HG02885 (cell line): ENCODE results near the gene PML.
A peak's percentile ranks its signal among the peaks of the same experiment; 100 is the strongest.

Experiments used
- ATAC-seq: cut with Tn5 transposase; IDR thresholded peaks from one replicate; pipeline ENCODE4 v1.9.1; 2021; ENCODE audit warnings: mild to moderate bottlenecking; ENCODE audit not compliant: unreplicated experiment, poor library complexity

PML gene

DNA sequence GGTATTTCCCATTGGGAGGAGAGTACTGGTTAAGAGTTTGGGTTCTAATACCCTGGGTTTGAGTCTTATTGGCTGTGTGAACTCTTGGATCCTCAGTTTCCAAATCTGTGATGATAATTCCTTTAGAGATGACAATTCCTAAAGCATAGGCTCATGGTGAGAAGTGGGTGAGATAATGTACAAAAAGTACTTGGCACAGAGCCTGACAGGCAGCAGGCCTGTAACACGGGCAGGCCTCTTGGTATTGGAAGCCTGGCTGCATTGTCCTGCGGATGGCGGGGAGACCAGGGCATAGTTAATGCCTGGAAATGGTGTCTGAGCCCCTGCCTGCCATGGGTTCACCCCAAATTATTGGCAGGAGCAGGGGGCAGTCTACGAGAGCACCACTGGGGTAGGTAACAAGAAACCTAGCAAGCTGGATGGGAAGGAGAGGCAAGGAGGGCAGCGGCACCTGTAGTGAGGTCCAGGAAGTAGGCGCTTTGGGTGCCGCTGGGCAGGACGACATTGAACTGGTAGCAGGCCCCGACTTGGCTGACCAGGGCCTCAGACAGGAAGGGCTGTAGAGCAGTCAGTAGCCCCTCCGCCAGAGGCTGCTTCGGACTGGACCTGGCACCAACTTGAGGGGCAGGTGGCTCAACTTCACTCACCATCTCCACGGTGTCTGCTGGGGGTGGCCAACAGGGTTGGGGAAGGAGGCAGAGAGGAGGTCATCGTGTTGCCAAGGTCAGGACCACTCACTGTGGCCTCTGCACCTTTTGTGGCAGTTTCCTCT is 10.1 kb upstream of the PML start:
- no peak for ATAC-seq

DNA sequence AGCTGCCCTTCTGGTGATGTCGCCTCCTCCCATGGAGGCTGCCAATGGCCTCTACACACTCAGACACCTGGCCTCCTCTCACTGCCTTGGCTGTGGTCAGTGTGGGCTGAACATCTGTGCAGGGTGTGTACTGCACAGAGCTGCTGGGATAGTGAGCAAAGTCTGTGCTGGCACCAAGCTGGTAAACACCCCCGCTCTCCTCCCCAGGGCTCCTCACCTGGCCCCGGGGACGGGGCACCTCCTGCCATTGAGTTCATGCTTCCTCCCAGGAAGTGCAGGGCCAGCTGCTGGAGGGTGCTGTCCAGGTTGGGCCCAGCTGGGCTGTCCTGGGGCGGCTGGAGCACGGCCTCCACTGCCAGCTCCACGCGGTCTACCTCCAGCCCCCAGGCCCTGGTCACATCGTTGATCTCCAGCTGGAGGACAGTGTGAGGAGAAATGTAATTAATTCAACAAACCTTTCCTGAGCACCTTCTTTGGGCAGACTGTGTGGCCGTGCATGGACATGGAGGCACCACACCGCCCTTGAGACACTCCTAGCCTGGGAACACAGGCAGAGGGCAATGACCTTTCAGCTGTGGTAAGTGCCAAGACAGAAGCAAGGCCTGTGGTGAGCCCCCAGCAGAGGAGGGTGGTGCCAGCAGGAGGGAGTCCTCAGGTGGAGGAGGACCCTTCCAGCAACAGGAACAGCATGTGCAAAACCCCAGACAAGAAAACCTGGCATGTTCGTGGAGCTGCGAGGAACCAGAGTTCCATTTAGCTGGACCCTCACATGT is 9.2 kb upstream of the PML start:
- no peak for ATAC-seq

DNA sequence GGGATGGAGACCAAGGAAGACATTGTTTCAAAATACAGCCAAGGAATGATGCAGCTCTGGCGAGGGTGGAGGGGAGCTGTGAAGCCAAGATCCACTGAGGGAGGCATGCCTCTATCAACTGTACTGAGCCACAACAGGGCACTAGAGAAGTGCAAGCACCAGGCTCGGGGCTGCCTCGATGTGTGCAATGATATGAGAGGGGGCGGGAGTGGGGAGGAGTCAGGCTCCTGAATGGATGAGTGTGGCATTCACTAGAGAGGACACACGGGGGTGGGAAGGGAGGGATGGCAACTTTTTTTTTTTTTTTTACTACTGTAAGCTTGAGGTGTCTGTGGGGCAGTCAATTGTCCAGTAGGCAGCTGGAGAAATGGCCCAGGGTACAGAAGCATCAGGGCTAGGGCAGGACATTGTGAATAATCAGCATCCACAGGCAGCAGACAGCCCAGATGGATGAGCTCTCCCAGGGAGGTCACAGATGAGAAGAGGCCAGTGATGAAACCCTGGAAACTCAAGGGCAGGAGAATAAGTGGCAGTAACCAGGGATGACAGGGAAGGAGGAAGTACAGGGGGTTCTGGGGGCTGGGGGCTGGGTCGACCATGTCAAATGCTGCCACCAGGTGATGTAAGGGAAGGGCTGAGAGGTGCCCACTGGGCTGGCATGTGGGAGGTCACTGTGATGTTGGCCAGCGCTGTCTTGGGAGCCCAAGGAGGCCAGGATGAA is 8.3 kb upstream of the PML start:
- no peak for ATAC-seq

DNA sequence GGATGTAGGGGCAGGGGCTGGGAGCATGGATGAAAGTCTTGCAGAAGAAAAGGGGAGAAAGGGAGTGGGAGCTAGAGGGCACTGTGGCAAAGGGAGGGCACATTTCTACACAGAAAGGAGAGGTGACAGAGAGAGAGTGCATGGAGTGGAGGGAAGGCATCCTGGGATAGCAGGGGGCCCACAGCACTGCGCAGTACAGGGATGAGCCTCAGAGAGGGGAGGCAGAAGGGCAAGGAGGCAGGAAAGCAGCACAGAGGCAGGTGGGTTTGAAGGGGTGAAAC is 7.8 kb upstream of the PML start:
- ATAC-seq, result no peak

DNA sequence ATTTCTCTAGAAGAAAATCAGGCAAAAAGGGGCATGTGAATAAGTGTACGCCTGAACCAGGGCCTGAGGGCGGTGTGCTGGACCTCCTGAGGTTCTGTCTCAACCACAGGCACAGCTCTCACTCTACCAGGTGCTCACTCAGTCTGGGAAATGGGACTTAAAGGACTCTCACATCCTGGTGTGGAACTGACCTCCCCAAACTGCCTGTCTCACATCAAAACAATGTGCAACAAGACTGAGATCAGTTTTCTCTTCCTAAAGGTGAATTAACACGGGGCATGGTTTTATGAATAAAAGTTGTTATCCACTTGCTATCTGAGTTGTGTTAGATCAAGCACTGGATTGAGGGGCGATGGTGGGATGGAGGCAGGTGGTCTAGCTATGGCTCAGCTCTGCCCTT is 7.3 kb upstream of the PML start:
- ATAC-seq, result no peak

DNA sequence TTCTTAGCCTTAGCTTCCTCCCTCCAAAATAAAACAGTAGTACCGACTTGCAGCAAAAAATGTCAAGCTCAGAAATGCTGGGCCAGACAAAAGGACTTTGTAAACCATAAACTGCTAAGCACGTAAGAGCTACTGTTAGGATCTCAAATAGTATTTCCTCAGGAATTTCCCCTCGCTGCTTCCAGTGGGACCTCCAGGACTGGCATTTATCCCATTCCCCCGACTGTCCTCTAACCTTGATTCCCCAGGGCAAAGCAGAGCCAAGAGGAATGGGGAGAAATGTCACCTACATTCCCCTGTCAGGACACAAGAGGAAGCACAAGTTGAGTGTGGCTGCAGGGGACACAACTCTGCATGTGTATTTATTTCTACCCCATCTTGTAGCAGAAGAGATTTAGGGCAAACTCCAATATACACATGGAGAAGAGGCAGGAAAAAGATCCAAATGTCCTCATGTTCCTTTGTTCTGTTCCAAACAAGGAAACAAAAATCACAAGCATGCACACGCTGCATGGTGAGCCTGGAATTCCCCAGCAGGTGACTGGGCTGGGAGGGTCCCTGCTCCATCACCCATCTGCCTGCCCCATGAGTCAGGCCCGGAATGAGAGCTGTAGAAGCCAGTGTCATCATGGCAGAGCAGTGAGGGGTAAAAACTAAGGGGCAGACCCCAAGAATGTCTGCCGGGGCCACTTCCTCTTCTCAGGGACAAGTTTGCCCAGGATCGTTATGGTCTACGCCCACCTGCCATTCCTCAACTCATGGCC is 6.7 kb upstream of the PML start:
- ATAC-seq, result no peak

DNA sequence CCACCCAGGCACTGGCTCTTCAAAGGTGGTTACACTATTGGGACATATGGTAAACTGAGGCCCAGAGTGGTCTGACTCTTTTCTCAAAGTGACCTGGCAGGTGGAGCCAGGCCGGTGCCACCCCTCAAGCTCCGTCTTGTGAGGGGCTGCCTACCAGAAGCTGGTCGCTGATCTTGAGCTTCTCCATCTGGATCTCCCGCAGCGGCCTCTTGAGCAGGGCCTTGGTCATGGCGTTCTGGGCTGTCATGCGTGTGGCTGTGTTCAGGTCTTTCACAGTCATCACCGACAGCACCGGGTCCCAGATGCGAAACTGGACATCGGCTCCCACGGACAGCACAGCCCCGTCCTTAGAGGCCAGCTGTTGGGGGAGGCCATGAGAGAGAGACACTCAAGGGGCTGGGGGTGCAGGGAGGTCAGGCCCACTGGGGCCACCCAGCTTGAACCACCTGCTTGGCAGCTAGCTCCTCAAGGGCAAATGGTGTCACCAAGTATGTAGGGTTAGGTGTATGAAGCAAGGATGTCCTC is 6.0 kb upstream of the PML start:
- no peak for ATAC-seq

DNA sequence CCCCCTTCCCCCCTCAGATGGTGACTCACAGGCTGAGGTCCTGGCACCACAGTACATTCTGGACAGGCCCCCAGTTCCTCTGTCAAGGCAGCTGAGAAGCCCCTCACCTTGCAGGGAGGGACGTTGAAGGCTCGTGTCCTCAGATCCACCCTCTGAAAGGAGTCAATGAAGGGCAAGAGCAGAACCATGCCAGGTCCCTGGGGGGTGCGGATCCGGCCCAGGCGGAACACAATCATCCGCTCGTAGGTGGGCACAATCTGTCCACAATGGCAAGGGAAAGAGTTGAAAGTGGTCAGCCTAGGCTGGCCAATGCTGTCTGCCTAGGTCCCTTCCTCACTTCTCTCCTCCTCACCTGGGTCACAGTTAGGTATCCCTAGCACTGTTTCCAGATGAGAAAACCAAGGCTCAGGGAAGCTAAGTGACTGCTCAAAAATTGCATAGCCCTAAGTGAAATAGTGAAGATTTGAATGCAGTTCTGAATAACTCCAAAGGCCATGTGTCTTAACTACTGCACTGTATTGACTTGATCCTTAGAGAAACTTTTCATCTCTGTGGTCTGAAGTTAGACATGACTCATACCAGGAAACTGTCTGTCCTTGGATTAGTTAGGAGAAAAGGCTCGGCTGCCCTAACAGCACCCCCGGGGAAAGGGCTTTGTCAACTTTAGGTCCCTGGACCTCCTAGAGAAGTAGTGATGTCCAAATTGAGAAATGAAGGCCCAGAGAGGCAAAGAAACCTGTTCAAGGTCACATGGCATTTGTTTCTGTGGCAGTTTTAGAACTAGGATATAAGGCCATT is 5.3 kb upstream of the PML start:
- ATAC-seq, result no peak

DNA sequence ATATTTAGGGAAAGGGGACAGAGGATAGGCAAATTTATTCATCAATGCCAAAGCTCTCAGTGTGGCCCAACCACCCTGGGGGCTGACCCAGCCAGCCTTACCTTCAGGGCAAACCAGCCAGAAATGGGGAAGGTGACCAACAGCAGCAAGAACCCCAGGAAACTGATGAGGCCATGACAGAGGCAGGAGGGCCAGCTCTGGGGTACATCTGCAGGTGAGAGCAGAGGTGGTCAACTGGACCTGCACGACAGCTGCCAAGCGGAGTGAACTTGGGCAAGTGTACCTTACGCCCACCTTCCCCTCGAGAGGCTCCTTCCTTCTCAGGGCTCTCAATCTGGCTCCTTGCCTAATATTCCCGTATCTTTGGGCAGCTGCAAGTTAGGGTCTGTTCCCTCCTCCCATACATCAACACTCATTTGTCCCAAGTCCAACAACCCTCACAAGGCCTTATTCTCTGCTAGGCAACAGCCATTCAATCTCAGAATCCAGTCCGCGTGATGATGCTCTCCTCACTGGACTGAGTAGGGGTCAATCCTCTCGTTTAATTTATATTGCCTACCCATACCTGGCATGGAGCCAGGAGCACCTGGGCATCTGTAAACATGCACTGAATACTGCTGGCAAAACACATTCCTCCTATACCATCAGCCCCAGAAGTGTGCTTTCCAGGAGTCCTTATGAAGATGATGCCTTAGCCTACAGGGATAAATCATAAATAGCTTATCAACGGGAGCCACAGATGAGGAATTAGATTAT is 4.1 kb upstream of the PML start:
- no peak for ATAC-seq

DNA sequence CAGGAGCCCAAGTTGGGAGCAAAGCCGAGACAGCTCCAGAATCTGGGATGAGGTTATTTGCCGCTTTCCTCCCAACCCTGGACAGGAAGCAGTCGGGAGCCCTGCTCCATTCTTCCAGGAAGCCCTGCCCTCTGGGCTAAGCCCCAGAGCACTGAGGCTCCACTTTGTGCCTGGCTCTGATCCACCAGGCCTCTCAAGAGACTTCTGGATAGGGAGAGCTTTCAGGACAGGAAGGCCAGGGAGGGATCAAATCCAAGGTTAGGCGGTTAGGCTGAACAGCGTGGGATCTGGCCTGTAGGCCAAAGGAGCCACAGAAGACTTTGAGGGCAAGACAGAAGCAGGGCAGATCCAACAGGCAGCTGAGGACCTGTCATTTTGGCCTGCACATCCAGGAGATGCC is 3.3 kb upstream of the PML start:
- ATAC-seq, result no peak

DNA sequence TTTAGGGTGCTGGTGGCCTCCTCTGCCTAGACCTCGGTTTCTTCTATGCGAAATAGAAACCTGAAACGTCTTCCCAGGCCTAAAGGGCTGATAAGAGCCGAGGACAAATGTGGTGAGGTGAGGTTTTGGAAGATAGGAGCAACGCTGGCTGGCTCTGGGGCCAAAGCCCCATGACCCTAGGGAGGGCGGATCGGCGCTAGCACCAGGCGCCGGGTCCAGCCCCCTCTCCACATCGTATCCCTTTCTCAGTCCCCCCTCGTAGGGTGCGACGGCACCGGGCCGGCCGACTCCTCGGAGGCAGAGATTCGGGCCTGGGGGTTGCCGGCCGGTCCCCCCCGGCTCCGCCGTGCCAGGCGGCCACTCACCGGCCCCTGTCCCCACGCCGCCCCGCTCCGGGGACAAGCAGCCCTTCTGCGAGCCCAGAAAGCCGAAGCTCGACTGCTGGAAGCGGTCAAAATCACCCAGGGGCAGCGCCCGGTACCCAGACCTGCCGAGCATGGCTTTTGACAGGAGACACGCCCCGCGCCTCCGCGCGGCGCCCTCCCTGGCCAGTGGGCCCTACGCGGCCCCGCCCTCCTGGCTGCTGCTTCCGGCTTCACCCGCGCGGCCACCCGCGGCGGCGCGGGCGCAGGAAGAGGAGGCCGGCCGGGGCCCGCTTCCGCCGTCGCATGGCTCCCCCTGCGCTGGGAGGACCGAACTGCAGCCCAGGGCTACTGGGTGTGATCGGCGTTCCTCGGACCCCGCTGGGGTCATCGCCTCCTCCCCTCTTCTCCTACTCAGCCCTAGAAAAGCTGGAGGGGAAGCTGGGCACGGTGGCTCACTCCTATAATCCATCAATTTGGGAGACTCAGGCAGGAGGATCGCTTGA is 2.6 kb upstream of the PML start, which contains the start of gene STOML1:
Gene STOML1, minus strand, starts transcription at position 570 of the 868 bp plus-strand sequence. Its CDS starts 72 bp downstream, at position 498.
- ATAC-seq, result peak; percentile 80

DNA sequence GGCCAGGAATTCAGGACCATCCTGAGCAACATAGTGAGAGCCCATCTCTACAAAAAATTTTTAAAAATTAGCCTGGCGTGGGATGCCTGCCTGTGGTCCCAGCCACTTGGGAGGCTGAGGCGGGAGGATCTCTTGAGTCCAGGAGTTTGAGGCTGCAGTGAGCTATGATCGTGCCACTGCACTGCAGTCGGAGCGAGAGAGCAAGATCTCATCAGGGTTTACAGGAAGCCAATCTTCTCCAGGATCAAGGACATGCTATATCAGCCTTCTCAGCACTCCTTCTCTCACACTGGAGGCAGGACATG is 2.0 kb upstream of the PML start:
- ATAC-seq, result no peak

DNA sequence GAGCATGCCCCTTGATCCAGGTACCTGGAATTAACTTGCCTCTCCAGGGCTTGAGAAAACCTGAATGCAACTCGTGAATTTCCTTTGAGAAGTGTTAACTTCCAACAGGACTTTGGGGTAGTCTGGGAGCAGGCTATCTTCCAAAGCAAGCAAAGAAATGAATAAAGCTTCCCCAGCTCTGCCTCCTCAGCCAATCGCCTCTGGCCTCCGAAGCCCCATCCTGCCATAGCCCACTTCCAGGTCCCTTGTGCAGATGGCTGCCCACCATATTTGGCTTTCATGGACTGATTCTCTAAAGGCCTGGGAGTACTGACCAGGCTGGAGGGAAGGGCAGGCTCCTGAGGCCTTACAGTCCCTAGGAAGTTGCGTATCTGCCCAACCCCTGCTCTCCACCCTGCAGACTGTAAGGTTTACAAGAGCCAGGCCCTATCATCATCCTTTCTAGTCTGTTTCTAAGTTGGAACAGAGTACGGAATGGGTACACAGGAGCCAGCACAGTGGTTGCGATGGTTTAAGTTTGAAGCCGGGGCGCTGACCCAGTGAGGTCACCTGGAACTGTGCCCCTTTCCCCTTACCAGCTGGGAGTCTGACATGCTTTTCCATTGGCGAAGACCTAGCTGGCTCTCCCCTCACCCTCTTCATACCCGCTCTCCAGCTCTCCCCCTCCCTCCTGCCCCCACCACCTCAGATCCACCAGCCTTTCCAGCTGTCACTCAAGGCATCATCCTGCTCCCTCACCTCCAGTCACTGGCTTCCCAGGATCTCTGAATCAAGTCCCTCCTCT is 1.1 kb upstream of the PML start:
- ATAC-seq, result no peak

DNA sequence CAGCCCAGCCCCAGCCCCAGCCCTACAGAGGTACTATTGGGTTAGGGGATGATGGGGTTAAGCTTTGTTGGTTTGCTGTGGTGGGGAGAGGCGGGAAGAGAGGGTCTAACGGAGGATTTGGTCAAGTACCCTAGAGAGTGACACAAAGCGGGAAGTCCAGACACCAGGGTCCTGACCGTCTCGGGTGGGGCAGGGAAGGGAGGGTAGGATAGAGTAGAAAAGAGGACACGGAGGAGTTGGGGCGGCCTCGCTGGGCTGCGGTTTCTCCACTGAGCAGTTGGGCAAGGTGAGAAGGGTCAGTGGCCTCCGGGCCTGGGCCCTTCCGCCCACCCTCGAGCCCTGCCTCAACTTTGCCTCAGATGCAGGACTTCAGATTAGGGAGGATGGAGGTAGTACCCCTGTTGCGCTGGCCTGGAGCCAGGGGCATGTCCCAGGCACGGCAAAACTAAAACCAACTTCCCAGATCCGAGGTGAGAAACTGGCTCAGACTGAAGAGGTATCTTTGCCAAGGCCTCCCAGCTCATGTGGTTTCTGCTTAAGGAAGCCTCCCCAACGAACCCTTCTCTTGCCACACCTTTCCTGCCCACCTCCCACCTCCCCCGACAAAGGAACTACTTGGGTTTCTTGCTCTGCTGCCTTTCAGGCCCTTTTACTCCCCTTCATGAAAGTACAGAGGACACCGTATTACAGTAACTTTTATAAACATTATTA is 551 bp downstream of the PML start:
- ATAC-seq, result no peak

DNA sequence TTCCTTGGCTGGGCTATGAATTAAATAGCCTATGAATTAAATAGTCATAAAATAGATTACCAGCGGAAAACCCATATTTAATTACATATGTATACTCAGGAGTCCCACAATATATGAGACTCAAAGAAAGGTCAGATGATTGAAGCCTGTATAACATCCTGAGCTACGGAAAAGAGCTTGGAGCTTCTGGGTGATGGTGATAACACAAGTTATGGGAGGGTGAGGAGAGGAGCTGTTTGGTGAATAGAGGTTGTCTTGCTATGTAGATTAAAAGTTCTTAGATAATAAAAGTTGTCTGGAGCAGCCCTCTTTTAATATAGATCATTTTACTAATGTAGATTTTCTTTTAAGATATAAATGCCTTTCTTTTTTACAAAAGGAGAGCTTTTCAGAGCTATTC is 1.8 kb downstream of the PML start:
- ATAC-seq, result no peak

DNA sequence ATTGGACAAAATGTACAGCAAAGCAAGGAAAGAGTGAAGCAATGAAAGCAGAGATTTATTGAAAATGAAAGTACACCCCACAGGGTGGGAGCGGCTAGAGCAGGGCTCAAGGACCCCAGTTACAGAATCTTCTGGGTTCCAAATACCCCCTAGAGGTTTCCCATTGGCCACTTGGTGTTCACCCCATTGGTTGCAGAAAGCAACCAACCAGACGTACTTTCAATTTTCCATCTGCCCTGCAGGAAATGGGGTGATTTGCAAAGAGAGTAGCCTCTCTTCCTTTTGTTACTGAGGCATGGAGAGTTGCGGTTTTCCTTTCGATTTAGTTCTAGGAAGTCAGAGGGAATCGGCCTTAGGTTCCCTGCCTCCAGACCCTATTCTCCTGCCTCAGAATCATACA is 2.4 kb downstream of the PML start:
- no peak for ATAC-seq

DNA sequence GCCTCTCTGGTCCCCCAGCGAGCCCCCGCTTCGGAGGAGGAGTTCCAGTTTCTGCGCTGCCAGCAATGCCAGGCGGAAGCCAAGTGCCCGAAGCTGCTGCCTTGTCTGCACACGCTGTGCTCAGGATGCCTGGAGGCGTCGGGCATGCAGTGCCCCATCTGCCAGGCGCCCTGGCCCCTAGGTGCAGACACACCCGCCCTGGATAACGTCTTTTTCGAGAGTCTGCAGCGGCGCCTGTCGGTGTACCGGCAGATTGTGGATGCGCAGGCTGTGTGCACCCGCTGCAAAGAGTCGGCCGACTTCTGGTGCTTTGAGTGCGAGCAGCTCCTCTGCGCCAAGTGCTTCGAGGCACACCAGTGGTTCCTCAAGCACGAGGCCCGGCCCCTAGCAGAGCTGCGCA is 3.5 kb downstream of the PML start:
- ATAC-seq, result no peak
